Activated naive CD8-positive, alpha-beta T cell treated with anti-CD3 and anti-CD28 coated beads, Interleukin-2, amount 50 U/mL, for 16 hours (primary cell): ENCODE data around the gene ZNF814.
"Not testable (repeated sequence)": the region's sequence is repeated elsewhere in the genome, so short reads cannot be mapped to it uniquely, and the experiment has no call there.

ENCODE experiments used
- DNase-seq: peaks from one replicate; pipeline ENCODE4 v3.0.0-alpha.2; 2020; ENCODE audit warnings: low read depth, low spot score

ZNF814 gene

DNA sequence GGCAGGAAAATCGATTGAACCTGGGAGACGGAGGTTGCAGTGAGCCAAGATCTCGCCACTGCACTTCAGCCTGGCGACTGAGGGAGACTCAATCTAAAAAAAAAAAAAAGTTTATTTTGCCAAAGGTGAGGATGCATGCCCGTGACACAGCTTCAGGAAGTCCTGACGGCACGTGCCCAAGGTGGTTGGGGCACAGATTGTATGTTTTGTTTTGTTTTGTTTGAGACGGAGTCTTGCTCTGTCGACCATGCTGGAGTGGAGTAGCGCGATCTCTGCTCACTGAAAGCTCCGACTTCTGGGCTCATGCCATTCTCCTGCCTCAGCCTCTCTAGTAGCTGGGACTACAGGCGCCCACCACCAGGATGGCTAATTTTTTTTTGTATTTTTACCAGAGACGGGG is 70.9 kb downstream of the ZNF814 start:
- DNase-seq = no peak

DNA sequence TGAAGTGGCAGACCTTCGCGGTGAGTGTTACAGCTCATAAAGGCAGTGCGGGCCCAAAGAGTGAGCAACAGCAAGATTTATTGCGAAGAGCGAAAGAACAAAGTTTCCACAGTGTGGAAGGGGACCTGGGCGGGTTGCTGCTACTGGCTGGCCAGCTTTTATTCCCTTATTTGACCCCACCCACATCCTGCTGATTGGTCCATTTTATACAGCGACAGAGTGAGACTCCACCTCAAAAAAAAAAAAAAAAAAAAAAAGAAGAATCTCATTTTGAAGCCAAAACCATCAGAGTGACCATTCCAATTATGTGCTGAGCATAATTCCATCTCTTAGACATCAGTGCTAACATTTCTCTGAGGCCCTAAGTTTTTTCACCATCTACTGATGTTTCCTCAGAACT is 72.2 kb downstream of the ZNF814 start:
- DNase-seq = no peak

DNA sequence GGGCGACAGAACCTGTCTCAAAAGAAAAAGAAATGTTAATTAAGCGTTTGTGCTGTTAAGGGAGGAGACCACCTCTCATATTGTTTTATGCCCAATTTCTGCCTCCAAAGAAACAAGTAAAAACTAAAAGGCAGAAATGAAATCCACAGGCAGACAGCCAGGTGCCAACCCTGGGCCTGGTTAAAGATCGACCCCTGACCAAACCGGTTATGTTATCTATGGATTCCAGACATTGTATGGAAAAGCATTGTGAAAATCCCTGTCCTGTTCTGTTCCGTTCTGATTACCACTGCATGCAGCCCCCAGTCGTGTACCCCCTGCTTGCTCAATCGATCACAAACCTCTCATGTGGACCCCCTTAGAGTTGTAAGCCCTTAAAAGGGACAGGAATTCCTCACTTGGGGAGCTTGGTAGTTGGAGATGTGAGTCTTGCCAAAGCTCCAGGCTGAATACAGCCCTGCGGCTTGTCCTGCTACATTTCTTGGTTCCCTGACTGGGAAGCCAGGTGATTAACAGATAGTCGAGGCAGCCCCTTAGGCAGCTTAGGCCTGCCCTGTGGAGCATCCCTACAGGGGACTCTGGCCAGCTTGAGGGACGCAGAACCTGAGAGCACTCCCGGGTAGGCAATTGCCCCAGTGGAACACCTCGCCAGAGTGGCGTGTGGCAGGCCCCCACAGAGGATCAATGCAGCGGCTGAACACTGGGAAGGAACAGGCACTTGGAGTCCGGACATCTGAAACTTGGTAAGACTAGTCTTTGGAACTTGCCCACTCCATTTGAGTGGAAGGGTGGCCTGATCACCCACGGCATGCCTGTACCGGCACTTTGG is 73.4 kb downstream of the ZNF814 start:
- no peak for DNase-seq

DNA sequence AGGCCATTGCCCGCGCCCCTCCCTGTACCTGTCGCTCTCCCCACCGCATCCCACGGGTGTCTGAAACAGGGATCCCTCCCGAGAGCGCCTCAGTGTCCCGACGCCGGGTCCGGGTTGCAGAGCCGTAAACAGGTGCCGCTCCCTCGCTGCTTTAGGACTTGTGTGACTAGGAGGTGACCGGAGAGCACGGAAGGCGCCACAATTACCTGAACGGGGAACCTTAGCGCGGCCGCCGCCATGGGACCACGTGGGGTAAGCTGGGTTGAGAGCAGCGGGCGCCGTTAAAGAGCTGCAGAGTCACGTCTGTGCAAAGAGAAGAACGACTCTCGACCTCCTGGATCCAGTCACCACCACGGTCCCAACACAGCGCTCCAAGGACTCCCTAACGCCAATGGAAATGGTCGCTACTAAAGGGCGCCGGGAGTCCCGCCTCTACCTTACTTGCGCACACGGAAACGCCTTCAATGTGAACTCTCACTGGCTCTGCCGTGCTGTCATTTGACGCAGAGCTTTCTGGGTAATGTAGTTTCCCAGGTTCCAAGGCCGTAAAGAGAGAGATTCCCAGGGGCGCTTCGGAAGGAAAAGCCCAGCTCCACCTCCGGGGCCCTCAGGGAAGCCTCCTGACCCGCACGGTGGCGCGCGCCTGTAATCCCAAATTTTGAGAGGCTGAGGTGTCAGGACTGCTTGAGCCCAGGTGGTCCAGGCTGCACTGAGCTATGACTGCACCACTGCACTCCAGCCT is 74.2 kb downstream of the ZNF814 start, which contains the start of gene ZNF552:
Gene ZNF552, minus strand, starts transcription at position 409 of the 742 bp plus-strand sequence. Its CDS starts 170 bp downstream, at position 239.
- DNase-seq = peak; percentile 39

DNA sequence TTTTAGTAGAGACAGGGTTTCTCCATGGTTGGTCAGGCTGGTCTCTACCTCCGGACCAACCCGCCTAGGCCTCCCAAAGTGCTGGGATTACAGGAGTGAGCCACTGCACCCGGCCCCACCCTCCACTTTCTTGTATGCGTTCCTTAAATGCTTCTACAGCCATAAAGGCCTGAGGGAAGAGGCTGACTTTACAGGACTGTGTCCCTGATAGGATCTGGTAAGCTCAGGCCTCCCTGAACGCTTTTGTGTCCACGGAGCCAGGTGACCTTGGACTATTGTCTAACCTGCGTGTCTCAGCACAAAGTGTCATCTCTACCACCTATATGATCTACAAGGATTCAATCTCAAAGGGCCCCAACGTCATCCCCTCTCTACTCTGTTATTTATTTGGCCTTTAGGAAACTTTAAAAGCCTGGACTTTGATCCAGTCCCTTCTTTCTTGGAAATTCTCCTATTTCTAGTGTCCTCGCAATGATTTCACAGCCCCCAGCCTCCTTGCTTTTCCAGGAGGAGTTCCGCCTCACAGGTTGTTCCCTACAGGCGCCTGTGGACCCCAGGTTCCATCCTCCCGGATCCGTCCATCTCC is 74.8 kb downstream of the ZNF814 start:
- no peak for DNase-seq

DNA sequence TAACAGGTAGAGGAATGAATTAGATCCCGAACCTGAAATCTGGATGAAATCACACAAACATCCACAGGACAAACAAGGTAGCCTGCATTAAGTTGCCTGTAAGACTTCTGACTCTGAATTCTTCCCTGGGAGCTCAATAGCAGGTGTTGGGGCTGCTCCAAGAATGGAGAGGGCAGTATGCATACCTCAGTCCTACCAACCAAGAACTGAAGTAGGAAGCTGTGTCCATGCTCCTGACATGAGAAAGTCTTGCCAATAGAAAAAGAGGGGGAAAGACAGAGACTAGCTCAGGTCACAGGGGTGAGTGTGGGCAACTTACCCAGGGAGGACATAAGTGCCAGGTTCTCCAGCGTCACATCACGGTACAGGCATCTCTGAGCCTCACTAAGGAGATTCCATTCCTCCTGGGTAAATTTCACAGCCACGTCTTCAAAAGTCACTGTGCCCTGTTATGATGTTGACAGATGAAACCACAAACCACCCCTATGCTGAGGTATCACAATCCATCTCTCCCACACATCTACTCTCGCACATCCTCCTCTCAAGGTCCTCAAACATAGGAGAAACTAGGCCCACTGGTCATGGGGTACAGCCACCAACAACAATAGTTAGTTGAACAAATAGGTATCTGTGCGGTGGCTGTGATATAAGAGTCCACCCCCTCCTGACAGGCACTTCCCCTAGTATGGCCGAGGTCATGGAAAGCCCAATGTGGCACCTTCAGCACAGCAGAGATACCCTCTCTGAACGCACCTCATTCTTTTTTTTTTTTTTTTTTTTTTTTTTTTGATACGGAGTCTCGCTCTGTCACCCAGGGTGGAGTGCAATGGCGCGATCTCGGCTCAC is 75.6 kb downstream of the ZNF814 start:
- DNase-seq = not testable (repeated sequence)

DNA sequence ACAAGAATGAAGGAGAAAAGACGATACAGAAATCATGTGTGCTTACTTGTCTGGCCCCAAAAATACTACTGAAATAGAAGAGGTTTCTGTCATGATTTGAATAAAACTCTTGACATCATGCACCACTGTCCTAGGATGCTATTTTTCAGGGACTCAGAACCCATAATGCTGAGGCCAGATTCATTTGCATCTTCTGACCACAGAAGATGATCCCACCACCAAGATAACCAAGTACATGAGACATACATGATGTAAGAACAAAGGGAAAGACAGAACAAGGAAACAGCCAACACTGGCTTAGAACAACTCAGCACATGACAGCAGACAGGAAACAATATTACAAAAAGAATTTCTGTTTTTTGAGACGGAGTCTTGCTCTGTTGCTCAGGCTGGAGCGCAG is 76.6 kb downstream of the ZNF814 start:
- no peak for DNase-seq

DNA sequence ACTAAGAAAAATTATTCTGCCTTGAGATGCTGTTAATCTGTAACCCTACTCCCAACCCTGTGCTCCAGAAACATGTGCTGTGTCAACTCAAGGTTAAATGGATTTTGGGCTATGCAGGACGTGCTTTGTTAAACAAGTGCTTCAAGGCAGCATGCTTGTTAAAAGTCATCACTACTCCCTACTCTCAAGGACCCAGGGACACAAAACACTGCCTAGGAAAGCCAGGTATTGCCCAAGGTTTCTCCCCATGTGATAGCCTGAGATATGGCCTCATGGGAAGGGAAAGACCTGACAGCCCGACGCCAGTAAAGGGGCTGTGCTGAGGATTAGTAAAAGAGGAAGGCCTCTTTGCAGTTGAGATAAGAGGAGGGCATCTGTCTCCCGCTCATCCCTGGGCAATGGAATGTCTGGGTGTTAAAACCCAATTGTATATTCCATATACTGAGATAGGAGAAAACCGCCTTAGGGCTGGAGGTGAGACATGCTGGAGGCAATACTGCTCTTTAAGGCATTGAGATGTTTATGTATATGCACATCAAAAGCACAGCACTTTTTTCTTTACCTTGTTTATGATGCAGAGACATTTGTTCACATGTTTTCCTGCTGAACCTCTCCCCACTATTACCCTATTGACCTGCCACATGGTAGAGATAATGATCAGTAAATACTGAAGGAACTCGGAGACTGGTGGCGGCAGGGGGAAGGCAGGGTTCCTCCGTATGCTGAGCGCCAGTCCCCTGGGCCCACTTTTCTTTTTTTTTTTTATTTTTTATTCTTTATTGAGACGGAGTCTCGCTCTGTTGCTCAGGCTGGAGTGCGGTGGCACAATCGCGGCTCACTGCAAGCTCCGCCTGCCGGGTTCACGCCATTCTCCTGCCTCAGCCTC is 78.2 kb downstream of the ZNF814 start:
- not testable (repeated sequence) for DNase-seq

DNA sequence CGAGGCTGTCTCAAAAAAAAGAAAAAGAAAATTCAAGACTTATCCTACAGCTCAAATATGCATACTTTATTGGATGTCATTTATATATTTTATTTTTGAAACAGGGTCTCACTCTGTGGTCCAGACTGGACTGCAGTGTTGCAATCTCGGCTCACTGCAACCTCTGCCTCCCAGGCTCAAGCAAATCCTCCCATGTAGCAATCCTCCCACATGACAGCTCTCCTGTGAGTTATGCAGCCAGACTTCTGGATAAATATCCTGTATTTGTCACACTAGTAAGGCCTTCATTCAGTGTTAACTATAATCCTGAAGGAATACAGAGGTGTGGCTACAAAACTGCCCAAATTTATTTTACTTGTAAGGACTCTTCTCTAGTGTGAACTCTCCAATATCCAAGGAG is 81.3 kb downstream of the ZNF814 start:
- DNase-seq = no peak

DNA sequence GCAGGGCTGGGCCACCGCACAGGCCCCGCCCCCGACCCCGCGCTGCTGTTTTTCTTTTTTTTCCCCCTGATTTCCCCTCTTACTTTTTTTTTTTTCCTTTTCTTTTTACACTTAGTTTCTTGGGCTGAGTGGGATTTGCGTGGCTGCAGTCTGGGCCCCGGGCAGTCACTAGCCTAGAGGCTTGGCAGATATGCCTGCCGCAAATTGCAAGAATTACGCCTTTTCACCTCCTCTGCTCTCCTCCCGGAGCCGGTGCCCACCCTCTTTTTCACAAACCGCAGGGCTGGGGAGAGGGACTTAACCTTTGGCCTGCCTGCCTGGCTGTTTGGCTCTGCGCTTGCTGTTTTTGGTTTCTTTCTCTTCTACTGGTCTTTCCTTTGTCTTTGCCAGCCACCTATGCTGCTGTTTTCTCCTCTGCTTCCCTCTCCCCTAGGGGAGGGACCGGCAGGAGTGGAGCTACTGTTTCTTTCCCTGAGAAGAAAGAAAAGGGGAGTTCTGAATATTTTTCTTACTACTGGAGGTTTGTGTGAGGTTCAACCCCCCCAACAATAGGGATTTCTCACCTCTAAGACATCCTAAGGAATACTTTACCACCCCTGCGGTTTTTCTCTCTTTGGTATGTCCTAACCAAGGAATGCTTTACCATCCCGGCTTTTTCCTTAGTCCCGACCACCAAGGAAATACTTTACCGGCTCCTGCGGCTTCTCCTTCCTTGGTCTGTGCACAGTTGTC is 85.1 kb downstream of the ZNF814 start:
- DNase-seq = no peak

DNA sequence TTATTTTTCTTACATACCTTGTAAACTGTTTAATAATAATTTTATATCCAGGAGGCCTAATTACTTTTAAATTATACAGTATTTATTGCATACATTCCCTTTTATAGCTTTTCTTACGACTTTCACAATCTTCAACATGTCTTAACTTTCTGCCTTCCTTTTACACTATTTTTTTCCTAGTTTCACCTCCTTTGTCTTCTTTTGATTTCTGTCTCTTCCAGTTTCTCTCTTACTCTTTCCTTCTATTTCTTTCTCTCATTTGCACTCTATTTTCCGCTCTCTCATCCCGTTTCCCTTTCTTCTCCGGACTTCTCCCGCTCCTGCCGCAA is 85.6 kb downstream of the ZNF814 start:
- DNase-seq = no peak

DNA sequence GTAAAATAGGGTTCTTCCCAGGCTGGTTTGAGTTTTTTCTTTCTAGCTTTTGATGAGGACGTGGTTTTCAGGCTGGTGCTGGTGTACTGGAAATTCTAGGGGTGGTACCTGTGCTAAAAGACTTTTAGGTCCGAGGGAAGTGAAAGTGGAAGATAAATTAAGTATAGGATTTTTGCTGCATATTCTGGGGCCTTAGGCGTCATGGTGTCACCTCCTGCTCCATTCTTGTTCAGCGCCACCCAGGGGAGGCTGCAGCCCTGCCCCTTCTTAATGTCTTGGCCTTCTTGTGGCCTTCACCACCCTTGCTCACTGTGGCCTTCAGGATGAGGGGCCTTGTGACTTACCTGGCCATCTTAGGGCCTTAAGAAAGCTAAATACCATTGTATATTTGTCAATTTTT is 86.6 kb downstream of the ZNF814 start:
- DNase-seq = no peak

DNA sequence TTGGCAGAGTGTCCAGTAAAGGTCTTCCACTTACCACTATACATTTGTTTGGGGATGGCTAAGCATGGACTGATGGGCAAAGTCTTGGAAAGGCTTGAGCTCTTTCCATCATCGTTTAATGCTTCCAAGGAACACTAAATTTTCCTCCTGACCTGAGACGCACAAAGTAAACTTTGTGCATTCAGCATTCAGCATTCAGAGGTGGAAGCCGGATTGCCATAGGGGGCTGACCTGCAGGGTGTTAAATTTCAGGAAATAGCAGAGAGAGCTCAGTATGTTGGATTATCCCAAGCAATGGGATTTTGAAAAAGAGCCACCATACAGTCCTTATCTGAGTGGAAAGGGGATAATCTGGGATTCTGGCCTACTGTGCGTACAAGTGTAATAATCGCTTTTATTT is 88.1 kb downstream of the ZNF814 start:
- no peak for DNase-seq
